Sigmoid colon (tissue), 4 donors: ENCODE results near the gene NTN1.

Source experiments
- EP300 ChIP-seq, 4 donors: sonication (generic); formaldehyde crosslinking; IDR thresholded peaks; one replicate each; pipeline ENCODE4 v1.6.1; 2017; ENCODE audit warnings: antibody characterized with exemption in 4 of 4
- POLR2A ChIP-seq, 2 donors: fragments of 450-650 bp; IDR thresholded peaks; one replicate each; pipeline ENCODE4 v1.6.1; 2016; ENCODE audit warnings: antibody characterized with exemption in 2 of 2, mild to moderate bottlenecking in 2 of 2, moderate library complexity in 2 of 2
- TF ChIP-seq, protein P1 (sequence below), 4 experiments: fragments of 450-650 bp in 3 of 4; fragments of 200-600 bp in 1 of 4; IDR thresholded peaks; one replicate each; pipeline ENCODE4 v1.5.1; 2016 to 2019; ENCODE audit warnings: antibody characterized with exemption in 4 of 4, mild to moderate bottlenecking in 3 of 4, moderate library complexity in 2 of 4

DNA sequence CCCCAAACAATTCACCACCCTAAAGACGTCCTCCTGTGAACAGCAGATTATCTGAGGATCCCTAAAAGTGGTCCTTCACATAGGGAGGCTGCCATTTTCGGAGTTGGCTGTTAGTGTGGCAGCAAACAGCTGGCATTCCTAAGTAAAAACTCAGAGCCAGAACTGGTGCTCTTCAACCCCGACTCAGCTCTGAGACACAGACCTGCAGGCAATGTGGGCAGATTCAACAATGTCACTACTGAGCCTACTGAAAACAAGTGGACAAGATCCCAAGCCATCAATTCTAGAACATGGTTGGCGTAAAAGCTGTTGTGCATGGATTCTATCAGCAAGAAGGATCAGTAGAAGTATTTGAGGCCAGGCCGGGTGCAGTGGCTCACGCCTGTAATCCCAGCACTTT, 247.2 kb downstream of the NTN1 start:
- TF ChIP-seq, protein P1, sequence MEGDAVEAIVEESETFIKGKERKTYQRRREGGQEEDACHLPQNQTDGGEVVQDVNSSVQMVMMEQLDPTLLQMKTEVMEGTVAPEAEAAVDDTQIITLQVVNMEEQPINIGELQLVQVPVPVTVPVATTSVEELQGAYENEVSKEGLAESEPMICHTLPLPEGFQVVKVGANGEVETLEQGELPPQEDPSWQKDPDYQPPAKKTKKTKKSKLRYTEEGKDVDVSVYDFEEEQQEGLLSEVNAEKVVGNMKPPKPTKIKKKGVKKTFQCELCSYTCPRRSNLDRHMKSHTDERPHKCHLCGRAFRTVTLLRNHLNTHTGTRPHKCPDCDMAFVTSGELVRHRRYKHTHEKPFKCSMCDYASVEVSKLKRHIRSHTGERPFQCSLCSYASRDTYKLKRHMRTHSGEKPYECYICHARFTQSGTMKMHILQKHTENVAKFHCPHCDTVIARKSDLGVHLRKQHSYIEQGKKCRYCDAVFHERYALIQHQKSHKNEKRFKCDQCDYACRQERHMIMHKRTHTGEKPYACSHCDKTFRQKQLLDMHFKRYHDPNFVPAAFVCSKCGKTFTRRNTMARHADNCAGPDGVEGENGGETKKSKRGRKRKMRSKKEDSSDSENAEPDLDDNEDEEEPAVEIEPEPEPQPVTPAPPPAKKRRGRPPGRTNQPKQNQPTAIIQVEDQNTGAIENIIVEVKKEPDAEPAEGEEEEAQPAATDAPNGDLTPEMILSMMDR (IDR thresholded peaks at IDR 0.05) = no peak
- TF ChIP-seq POLR2A (IDR thresholded peaks at IDR 0.05) (no peak), EP300 (IDR thresholded peaks at IDR 0.05) (no peak)
